Sigmoid colon (tissue), 7 donors: ENCODE data around the gene RASD2. TPM values are rescaled to one million over a fixed set of nuclear protein-coding genes. Genes with fewer than 3 reads are reported as not detected.

ENCODE experiments used
- DNase-seq: peaks from one replicate; pipeline ENCODE4 v3.0.0-alpha.2; 2019
- H3K27ac ChIP-seq, 4 donors: fragments of 200-600 bp; sonication (generic); one replicate each; pipeline ENCODE4 v1.5.1; 2016 to 2019; ENCODE audit warnings: mild to moderate bottlenecking in 1 of 4
- H3K27me3 ChIP-seq, 3 donors: fragments of 200-600 bp; sonication (generic); one replicate each; pipeline ENCODE4 v1.5.1; 2019; ENCODE audit warnings: mild to moderate bottlenecking in 1 of 3
- H3K36me3 ChIP-seq, 4 donors: fragments of 200-600 bp; sonication (generic); one replicate each; pipeline ENCODE4 v1.5.1; 2016 to 2019
- H3K4me1 ChIP-seq, 4 donors: fragments of 200-600 bp; sonication (generic); one replicate each; pipeline ENCODE4 v1.5.1; 2017 to 2019
- H3K4me3 ChIP-seq, 4 donors: fragments of 200-600 bp; sonication (generic); one replicate each; pipeline ENCODE4 v1.5.1; 2017 to 2019; ENCODE audit warnings: mild to moderate bottlenecking in 2 of 4, moderate library complexity in 1 of 4
- H3K9me3 ChIP-seq, 4 donors: fragments of 200-600 bp in 3 of 4; sonication (generic) in 3 of 4; one replicate each; pipeline versions ENCODE4 v1.5.1 to v1.6.1; 2013 to 2019
- CTCF ChIP-seq, 4 experiments: fragments of 450-650 bp in 3 of 4; fragments of 200-600 bp in 1 of 4; IDR thresholded peaks; one replicate each; pipeline ENCODE4 v1.5.1; 2016 to 2019; ENCODE audit warnings: antibody characterized with exemption in 4 of 4, mild to moderate bottlenecking in 3 of 4, moderate library complexity in 2 of 4
- EP300 ChIP-seq, 4 donors: sonication (generic); formaldehyde crosslinking; IDR thresholded peaks; one replicate each; pipeline ENCODE4 v1.6.1; 2017; ENCODE audit warnings: antibody characterized with exemption in 4 of 4
- POLR2A ChIP-seq, 2 donors: fragments of 450-650 bp; IDR thresholded peaks; one replicate each; pipeline ENCODE4 v1.6.1; 2016; ENCODE audit warnings: antibody characterized with exemption in 2 of 2, mild to moderate bottlenecking in 2 of 2, moderate library complexity in 2 of 2
- POLR2AphosphoS5 ChIP-seq, 4 donors: sonication (generic); formaldehyde crosslinking; IDR thresholded peaks; one replicate each; pipeline ENCODE4 v1.6.1; 2017; ENCODE audit warnings: antibody characterized with exemption in 4 of 4
- WGBS, 2 donors: extraction: QIAGEN DNeasy Blood & Tissue Kit; methylation state at CpG; one replicate each; pipeline ENCODE4 v1.1.7; 2013; 5-methylcytosine and 5-hydroxymethylcytosine counted together
- intact Hi-C: fragments of 100-400 bp; cut with DNase I; formaldehyde crosslinking; loops from one replicate; pipeline ENCODE4 v1.15.1; 2023
- polyA plus RNA-seq, 3 donors: library from polyadenylated mRNA; stranded (reverse); fragments of 200-250 nt; gene quantifications; one replicate each; pipeline ENCODE4 v1.2.3, GENCODE V29; 2013
- total RNA-seq, 4 donors: library from RNA; depleted of rRNA; stranded (reverse); fragments of >200 nt; gene quantifications; one replicate each; pipeline ENCODE4 v1.1.0, GENCODE V29; 2016
- donor health status: healthy with polysubstance abuse.
- donor health status: Bipolar disorder and iron deficiency.
- donor health status: healthy.

The RASD2 gene
- total and polyA plus RNA-seq, 7 donors = 6.6 to 22.8 (median 12.0) TPM

DNA sequence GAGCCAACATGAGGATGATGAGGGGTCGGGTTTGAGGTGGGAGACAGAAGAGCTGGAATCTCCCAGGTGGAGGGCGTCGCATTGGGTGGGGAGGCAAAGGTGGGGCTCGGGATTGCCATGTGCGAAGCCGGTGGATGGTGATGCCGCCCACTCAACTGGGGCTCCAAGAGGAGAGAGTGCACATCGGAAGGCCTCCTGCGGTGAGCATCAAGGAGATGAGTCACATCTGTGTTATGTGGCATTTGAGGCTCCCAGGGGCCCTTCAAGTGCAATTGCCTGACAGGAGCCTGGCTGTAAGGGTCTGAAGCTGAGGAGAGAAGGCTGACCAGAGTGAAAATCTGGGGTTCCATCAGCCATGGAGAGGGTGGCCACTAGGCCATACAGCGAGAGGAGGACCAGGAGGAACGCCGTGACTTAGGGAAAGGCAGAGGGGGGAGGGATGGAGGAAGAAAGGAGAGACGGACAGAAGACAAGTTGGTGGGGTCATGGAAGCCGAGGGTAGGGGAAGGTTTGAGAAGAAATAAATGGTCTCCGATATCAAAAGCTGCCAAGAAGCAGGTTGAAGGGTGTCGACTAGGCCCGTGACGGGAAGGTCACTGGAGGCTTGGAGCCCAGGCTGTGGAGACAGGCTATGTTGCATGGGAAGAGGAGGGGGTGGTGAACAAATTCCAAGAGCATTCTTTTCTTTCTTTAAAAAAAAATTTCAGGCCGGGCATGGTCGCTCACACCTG lies 21.3 kb downstream of the RASD2 start:
- 89 to 92% methylated on average over 20 of the region's 20 CpGs for WGBS, 2 donors

DNA sequence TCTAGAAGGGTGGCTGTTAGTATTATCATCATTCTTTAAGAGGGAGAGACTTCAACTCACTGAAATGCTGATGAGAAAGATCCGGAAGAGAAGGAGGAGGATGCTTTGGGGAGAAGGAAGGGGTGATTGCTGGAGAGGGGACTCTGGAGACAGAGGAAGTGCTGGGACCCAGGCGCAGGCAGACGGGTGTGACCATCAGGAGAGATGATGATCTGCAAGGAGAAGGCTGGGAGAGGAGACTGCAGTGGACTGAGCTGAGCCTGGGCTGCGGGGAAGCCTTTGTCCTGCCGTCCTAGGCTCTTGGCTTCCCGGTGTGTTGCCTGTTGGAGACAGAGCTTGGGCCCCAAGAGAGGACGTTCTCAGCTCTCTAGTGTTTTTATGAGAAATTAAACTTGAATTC lies 22.6 kb downstream of the RASD2 start:
- TF ChIP-seq POLR2A (IDR thresholded peaks at IDR 0.05) (no peak), CTCF (IDR thresholded peaks at IDR 0.05) (no peak)
- Histone ChIP-seq H3K27ac (no peak overlapping the region), H3K4me1 (peaks cover 0 to 36% (median 23%) of the 10 kb centered on the region in 4 donors), H3K27me3 (no peaks in the 10 kb centered on the region), H3K9me3 (no peaks in the 10 kb centered on the region), H3K36me3 (no peaks in the 10 kb centered on the region), H3K4me3 (no peak overlapping the region)
- intact Hi-C loops = no loop called here
- 75 to 80% methylated on average over 7 of the region's 7 CpGs for WGBS, 2 donors
- DNase-seq = no peak

More for the DNA sequence above, 21.3 kb downstream of the RASD2 start:
- Histone ChIP-seq H3K9me3 (no peaks in the 10 kb centered on the region), H3K36me3 (no peaks in the 10 kb centered on the region), H3K4me3 (no peak overlapping the region), H3K4me1 (peaks cover 0 to 25% (median 19%) of the 10 kb centered on the region in 4 donors), H3K27ac (no peak overlapping the region), H3K27me3 (no peaks in the 10 kb centered on the region)
- TF ChIP-seq EP300 (IDR thresholded peaks at IDR 0.05) (no peak), POLR2AphosphoS5 (IDR thresholded peaks at IDR 0.05) (no peak), CTCF (IDR thresholded peaks at IDR 0.05) (no peak), POLR2A (IDR thresholded peaks at IDR 0.05) (no peak)
- DNase-seq = no peak
- intact Hi-C loops = no loop called here

- WGBS, 2 donors = 70 to 78% methylated on average over 10 of the region's 10 CpGs
- Histone ChIP-seq H3K27ac (peak overlapping the region in 1 of 4 donors; percentile 32), H3K4me3 (no peak overlapping the region), H3K4me1 (peaks cover 0 to 42% (median 30%) of the 10 kb centered on the region in 4 donors), H3K27me3 (no peaks in the 10 kb centered on the region), H3K9me3 (no peaks in the 10 kb centered on the region), H3K36me3 (no peaks in the 10 kb centered on the region)
- DNase-seq = no peak
- intact Hi-C loops = no loop called here
- no peak for TF ChIP-seq POLR2A (IDR thresholded peaks at IDR 0.05)
- no peak for TF ChIP-seq CTCF (IDR thresholded peaks at IDR 0.05)
- no peak for TF ChIP-seq POLR2AphosphoS5 (IDR thresholded peaks at IDR 0.05)
- no peak for TF ChIP-seq EP300 (IDR thresholded peaks at IDR 0.05)
Observed at GRCh38 chr22:35564975-35565867, 24.6 kb downstream of the RASD2 start.

GRCh38 chr22:35567351-35568141 lies 26.9 kb downstream of the RASD2 start:
- H3K4me3 ChIP-seq = no peak overlapping the region
- no peak overlapping the region for H3K27ac ChIP-seq
- H3K27me3 ChIP-seq = no peaks in the 10 kb centered on the region
- DNase-seq = no peak
- no peaks in the 10 kb centered on the region for H3K36me3 ChIP-seq
- no peak for TF ChIP-seq EP300 (IDR thresholded peaks at IDR 0.05)
- TF ChIP-seq POLR2A (IDR thresholded peaks at IDR 0.05) = no peak
- TF ChIP-seq CTCF (IDR thresholded peaks at IDR 0.05) = no peak
- TF ChIP-seq POLR2AphosphoS5 (IDR thresholded peaks at IDR 0.05) = no peak
- WGBS, 2 donors = 74 to 77% methylated on average over 23 of the region's 23 CpGs
- H3K4me1 ChIP-seq = peaks cover 0 to 42% (median 30%) of the 10 kb centered on the region in 4 donors
- intact Hi-C loops = no loop called here
- H3K9me3 ChIP-seq = no peaks in the 10 kb centered on the region
